Keratinocyte (primary cell): ENCODE measurements around the gene OPTC. TPM values are rescaled to one million over a fixed set of nuclear protein-coding genes. Genes with fewer than 3 reads are reported as not detected.

Source experiments
- DNase-seq: peaks from one replicate; pipeline ENCODE4 v3.0.0-alpha.2; 2011; ENCODE audit warnings: low read depth, missing footprints, low spot score
- FAIRE-seq: peaks from 2 replicates; lab custom pipeline; 2011; peaks lifted over from hg19 to GRCh38; lab: Jason Lieb, UNC
- H2AFZ ChIP-seq: 2 replicates; pipeline ENCODE4 v1.6.0; 2012; ENCODE audit warnings: low read length, control low read depth, inconsistent platforms; ENCODE audit not compliant: control insufficient read depth
- H3K27ac ChIP-seq: 2 replicates; pipeline ENCODE4 v1.5.1; 2011; ENCODE audit warnings: low read length; ENCODE audit not compliant: control insufficient read depth, insufficient read depth
- H3K27me3 ChIP-seq: 3 replicates; pipeline ENCODE4 v1.6.0; 2011; ENCODE audit warnings: low read length; ENCODE audit not compliant: control insufficient read depth, insufficient read depth; ENCODE audit errors: extremely low read depth
- H3K36me3 ChIP-seq, 2 experiments: 2 replicates in 1 of 2; 3 replicates in 1 of 2; pipeline ENCODE4 v1.5.1; 2011; ENCODE audit warnings: low read length in 2 of 2, mild to moderate bottlenecking in 1 of 2; ENCODE audit not compliant: control insufficient read depth in 2 of 2, insufficient read depth in 2 of 2; ENCODE audit errors: extremely low read depth in 1 of 2
- H3K4me1 ChIP-seq: 3 replicates; pipeline ENCODE4 v1.5.1; 2011; ENCODE audit warnings: low read length; ENCODE audit not compliant: control insufficient read depth, insufficient read depth; ENCODE audit errors: extremely low read depth
- H3K4me2 ChIP-seq: 3 replicates; pipeline ENCODE4 v1.6.0; 2011; ENCODE audit warnings: low read depth, low read length; ENCODE audit not compliant: control insufficient read depth, insufficient read depth; ENCODE audit errors: extremely low read depth
- H3K4me3 ChIP-seq, 3 experiments: fragments of 200-600 bp in 1 of 3; sonication (generic) in 1 of 3; 2 replicates in 2 of 3; 3 replicates in 1 of 3; pipeline ENCODE4 v1.5.1; 2011 to 2016; ENCODE audit warnings: low read length in 3 of 3, mild to moderate bottlenecking in 3 of 3, control low read depth in 2 of 3, inconsistent platforms in 1 of 3, low read depth in 1 of 3, mixed read lengths in 1 of 3, mixed run types in 1 of 3, moderate library complexity in 1 of 3; ENCODE audit not compliant: control insufficient read depth in 2 of 3, insufficient read depth in 2 of 3; ENCODE audit errors: extremely low read depth in 1 of 3
- H3K79me2 ChIP-seq: 2 replicates; pipeline ENCODE4 v1.6.0; 2012; ENCODE audit warnings: low read length; ENCODE audit not compliant: control insufficient read depth, insufficient read depth
- H3K9ac ChIP-seq: 3 replicates; pipeline ENCODE4 v1.6.0; 2011; ENCODE audit warnings: low read length; ENCODE audit not compliant: control insufficient read depth, insufficient read depth; ENCODE audit errors: extremely low read depth
- H3K9me1 ChIP-seq: 3 replicates; pipeline ENCODE4 v1.6.0; 2011; ENCODE audit warnings: low read length; ENCODE audit not compliant: control insufficient read depth, insufficient read depth; ENCODE audit errors: extremely low read depth
- H3K9me3 ChIP-seq: 2 replicates; pipeline ENCODE4 v1.5.1; 2012; ENCODE audit warnings: low read depth, low read length; ENCODE audit not compliant: control insufficient read depth
- H4K20me1 ChIP-seq: 3 replicates; pipeline ENCODE4 v1.6.0; 2011; ENCODE audit warnings: low read length; ENCODE audit not compliant: control insufficient read depth, insufficient read depth; ENCODE audit errors: extremely low read depth
- CTCF ChIP-seq, 3 experiments: IDR thresholded peaks in 1 of 3; conservative IDR thresholded peaks in 1 of 3; optimal IDR thresholded peaks in 1 of 3; 2 replicates in 2 of 3; 3 replicates in 1 of 3; pipeline versions ENCODE3 to v1.5.1; 2011; ENCODE audit warnings: low read length in 3 of 3, mild to moderate bottlenecking in 3 of 3, moderate library complexity in 2 of 3, control low read depth in 1 of 3, inconsistent platforms in 1 of 3; ENCODE audit not compliant: insufficient read depth in 2 of 3; ENCODE audit errors: extremely low read depth in 1 of 3
- EZH2 ChIP-seq: IDR thresholded peaks from one replicate; pipeline ENCODE4 v1.6.1; 2012; ENCODE audit warnings: inconsistent platforms, mild to moderate bottlenecking, low read length, moderate library complexity
- dilution Hi-C: fragments of 300-500 bp; cut with MboI; formaldehyde crosslinking; loops from one replicate; pipeline ENCODE4 v1.7.0; 2020; ENCODE audit warnings: low sequenced_read_pairs; ENCODE audit not compliant: extremely low pct_ligation_motif_present
- polyA plus RNA-seq, 5 experiments: library from polyadenylated mRNA; depleted of rRNA in 3 of 5; stranded (reverse) in 3 of 5; stranded (forward) in 1 of 5; unstranded in 1 of 5; fragments of >200 nt; gene quantifications; 1 replicate in 1 of 5; 2 replicates in 3 of 5; 3 replicates in 1 of 5; pipeline versions ENCODE4 v1.2.1 to v1.2.3, GENCODE V29; 2011 to 2012; ENCODE audit warnings: missing spikeins in 2 of 5, low read depth in 1 of 5, low replicate concordance in 1 of 5

The OPTC gene
- polyA plus RNA-seq, 1 donor (not counting 4 experiments of a cell fraction or from before 2014, with no cell fraction given) = not detected

- Histone ChIP-seq H3K79me2 (no peaks in the 10 kb centered on the region), H3K9me1 (no peaks in the 10 kb centered on the region), H4K20me1 (no peaks in the 10 kb centered on the region), H3K36me3 (no peaks in the 10 kb centered on the region), H3K4me1 (peaks cover 9% of the 10 kb centered on the region), H3K9me3 (no peaks in the 10 kb centered on the region), H3K4me3 (no peak overlapping the region), H3K27ac (no peak overlapping the region), H3K27me3 (no peaks in the 10 kb centered on the region), H3K4me2 (no peak overlapping the region), H3K9ac (no peak overlapping the region), H2AFZ (no peak overlapping the region)
- no peak for DNase-seq
- no peak for FAIRE-seq
- no peak for TF ChIP-seq EZH2
- no peak for TF ChIP-seq CTCF (optimal IDR thresholded peaks at IDR 0.05 in 1 of 3, IDR thresholded peaks at IDR 0.05 in 1 of 3, conservative IDR thresholded peaks at IDR 0.05 in 1 of 3; ENCODE audit: extremely low read depth in 1 of 3, insufficient read depth in 2 of 3, low read length in 3 of 3)
- dilution Hi-C loops = loop anchor here (5.0 kb wide), 1 partner anchor 56 kb away; no protein-coding TSS in a partner anchor
These were observed 52.3 kb downstream of the OPTC start for GRCh38 chr1:203546274-203546673.

DNA sequence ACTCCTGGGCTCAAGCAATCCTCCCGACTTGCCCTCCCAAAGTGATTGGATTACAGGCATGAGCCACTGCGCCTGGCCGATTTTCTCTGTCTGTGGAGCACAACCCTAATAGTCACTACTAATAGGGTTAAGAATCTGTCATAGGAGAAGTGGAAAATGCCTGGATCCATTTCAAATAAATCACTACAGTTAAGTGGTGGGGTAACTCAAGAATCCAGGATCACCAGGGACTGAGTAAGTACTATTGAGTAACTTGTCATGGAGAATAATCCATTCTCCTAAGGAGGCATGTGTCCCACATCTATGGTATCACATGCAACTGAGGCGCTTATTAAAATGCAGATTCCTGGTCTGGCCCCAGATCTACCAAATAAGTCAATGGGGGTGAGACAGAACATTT lies 53.2 kb downstream of the OPTC start:
- DNase-seq (no peak), FAIRE-seq (no peak)
- Histone ChIP-seq H3K9me1 (no peaks in the 10 kb centered on the region), H3K27ac (no peak overlapping the region), H3K9ac (no peak overlapping the region), H3K4me1 (peaks cover 9% of the 10 kb centered on the region), H3K36me3 (no peaks in the 10 kb centered on the region), H4K20me1 (no peaks in the 10 kb centered on the region), H3K79me2 (no peaks in the 10 kb centered on the region), H3K27me3 (no peaks in the 10 kb centered on the region), H3K4me3 (no peak overlapping the region), H2AFZ (no peak overlapping the region), H3K9me3 (no peaks in the 10 kb centered on the region), H3K4me2 (no peak overlapping the region)
- TF ChIP-seq CTCF (optimal IDR thresholded peaks at IDR 0.05 in 1 of 3, IDR thresholded peaks at IDR 0.05 in 1 of 3, conservative IDR thresholded peaks at IDR 0.05 in 1 of 3; ENCODE audit: extremely low read depth in 1 of 3, insufficient read depth in 2 of 3, low read length in 3 of 3) (no peak), EZH2 (no peak)
- dilution Hi-C loops = loop anchor here (5.0 kb wide), 1 partner anchor 55 kb away; no protein-coding TSS in a partner anchor
